ENCODE results near the gene PREB. TPM values are rescaled to one million over a fixed set of nuclear protein-coding genes. Genes with fewer than 3 reads are reported as not detected.
A peak's percentile ranks its signal among the peaks of the same experiment; 100 is the strongest.

The PREB gene, protein sequence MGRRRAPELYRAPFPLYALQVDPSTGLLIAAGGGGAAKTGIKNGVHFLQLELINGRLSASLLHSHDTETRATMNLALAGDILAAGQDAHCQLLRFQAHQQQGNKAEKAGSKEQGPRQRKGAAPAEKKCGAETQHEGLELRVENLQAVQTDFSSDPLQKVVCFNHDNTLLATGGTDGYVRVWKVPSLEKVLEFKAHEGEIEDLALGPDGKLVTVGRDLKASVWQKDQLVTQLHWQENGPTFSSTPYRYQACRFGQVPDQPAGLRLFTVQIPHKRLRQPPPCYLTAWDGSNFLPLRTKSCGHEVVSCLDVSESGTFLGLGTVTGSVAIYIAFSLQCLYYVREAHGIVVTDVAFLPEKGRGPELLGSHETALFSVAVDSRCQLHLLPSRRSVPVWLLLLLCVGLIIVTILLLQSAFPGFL
- 33.9 TPM for polyA plus RNA-seq (2013, experiment 1 of 2)
- polyA plus RNA-seq (2013, experiment 2 of 2), result 34.2 TPM

DNA sequence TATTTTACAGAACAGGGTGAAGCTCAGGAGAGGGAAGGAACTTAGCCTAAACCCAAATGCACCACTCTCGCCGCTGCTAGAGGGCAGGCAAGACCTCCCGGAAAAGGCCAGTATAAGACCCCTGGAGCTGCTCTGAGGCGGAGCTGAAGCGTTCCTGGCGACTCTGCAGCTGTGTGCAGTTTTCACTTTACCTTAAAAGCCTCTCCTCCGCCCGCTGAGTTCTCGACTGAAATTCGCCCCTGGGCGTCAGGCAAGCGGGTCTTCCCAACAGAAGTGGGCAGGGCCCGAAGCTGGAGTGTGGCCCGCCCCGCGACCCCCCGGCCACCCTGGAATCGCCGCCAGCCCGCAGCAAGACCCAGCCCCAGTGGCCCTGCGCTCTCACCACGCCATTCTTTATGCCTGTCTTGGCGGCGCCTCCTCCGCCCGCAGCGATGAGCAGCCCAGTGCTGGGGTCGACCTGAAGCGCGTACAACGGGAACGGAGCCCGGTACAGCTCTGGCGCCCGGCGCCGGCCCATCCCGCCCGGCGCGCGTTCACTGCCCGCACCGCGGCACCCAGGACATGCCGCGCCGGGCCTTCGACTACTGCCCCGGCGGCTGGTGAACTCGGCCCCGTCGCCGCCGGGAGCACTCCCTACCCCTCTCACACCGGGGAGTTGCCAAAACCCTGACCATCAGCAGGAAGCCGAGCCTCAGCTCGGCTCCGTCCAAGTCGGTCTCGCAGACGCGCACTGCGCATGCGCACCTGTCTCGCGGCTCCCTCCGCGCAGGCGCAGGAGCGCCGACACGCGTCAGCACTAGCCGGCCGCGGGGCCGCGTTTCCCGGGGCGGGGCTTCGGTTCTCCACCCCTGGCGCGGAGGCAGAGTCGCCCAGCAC lies at the start of gene PREB:
Gene PREB (minus strand): TSS at position 732 of the 876 bp plus-strand sequence. CDS start 215 bp downstream, at position 517.
- DNase-seq, result peak; percentile 97
- Histone ChIP-seq H3K18ac (ENCODE audit: low read length) (peak within 1 kb of the TSS; percentile 44), H3K23ac (ENCODE audit: low read length) (no peak within 1 kb of the TSS), H3K4me1 (ENCODE audit: control insufficient read depth, low read depth, low read length) (peaks cover 6% of the 10 kb centered on the region), H3K4me3 (ENCODE audit: low read length) (peak within 1 kb of the TSS; percentile 69), H2BK5ac (ENCODE audit: low read length) (no peak within 1 kb of the TSS), H3K27ac (ENCODE audit: low read depth, low read length) (peak within 1 kb of the TSS; percentile 10), H3K36me3 (ENCODE audit: control insufficient read depth, insufficient read depth, low read length) (peaks cover 8% of the 10 kb centered on the region), H2BK15ac (replicated peaks; ENCODE audit: low read depth) (no peak within 1 kb of the TSS), H3K27me3 (ENCODE audit: insufficient read depth, low read length, poor library complexity) (no peaks in the 10 kb centered on the region), H2AK5ac (ENCODE audit: low read length) (no peak within 1 kb of the TSS), H4K5ac (ENCODE audit: low read length) (no peak within 1 kb of the TSS), H3K56ac (ENCODE audit: low read length) (peak within 1 kb of the TSS; percentile 89), H2BK120ac (ENCODE audit: low read depth, low read length) (no peak within 1 kb of the TSS), H3K9ac (ENCODE audit: low read length) (peak within 1 kb of the TSS; percentile 85), H3K4ac (ENCODE audit: low read depth, low read length) (no peak within 1 kb of the TSS), H3K79me1 (ENCODE audit: low read length) (peaks cover 10% of the 10 kb centered on the region), H4K8ac (ENCODE audit: low read depth, low read length) (no peak within 1 kb of the TSS), H3K4me2 (ENCODE audit: low read length) (peak within 1 kb of the TSS; percentile 93), H3K79me2 (ENCODE audit: control insufficient read depth, insufficient read depth, low read length) (peaks cover 11% of the 10 kb centered on the region)
- WGBS (ENCODE audit: extremely low coverage, insufficient coverage, low lambda C conversion rate), result no CpG with 5 or more reads among the region's 86 CpGs

DNA sequence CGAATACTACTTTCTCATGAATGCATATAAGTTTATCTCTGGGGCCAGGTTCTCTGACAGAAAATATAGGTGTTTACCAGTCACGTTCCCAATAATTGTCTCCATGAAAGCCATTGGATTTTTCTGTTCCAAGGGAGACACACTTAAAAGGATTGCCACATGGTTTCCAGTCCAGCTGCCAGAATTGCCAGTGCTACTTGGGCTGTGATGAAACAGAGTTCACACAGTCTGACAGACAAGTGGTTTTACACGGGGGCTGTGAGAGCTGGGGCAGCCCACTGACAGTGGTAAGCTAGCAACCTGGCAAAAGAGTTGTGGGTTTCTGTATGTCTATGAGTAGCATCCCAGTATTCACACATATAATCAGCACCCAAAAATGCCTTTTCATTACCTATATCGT lies 49.7 kb upstream of the PREB start:
- no peaks in the 10 kb centered on the region for H3K36me3 ChIP-seq (ENCODE audit: control insufficient read depth, insufficient read depth, low read length)

DNA sequence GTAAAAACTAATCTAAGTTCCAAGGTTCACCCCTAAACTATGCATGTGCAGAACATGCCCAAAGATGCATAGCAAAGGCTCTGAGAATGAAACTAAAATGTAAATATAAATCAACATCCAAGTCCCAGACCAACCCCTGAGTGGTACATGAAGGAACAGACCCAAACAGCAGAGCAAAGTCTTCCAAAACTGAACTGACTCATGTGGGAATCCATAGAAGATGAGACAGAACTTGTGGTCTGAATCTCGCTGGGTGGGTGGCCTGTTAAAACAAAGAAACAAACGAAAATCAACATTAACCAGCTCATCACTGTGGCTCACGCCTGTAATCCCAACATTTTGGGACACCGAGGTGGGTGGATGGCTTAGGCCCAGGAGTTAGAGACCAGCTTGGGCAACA lies 47.9 kb upstream of the PREB start:
- no peak overlapping the region for H3K4me2 ChIP-seq (ENCODE audit: low read length)
- no peak overlapping the region for H3K9ac ChIP-seq (ENCODE audit: low read length)
- H4K5ac ChIP-seq (ENCODE audit: low read length), result no peak overlapping the region
- H3K56ac ChIP-seq (ENCODE audit: low read length), result no peak overlapping the region
- no peak for DNase-seq
- H3K18ac ChIP-seq (ENCODE audit: low read length), result no peak overlapping the region
- H3K23ac ChIP-seq (ENCODE audit: low read length), result no peak overlapping the region
- no peaks in the 10 kb centered on the region for H3K36me3 ChIP-seq (ENCODE audit: control insufficient read depth, insufficient read depth, low read length)
- WGBS (ENCODE audit: extremely low coverage, insufficient coverage, low lambda C conversion rate), result no CpG with 5 or more reads among the region's 4 CpGs
- H2BK15ac ChIP-seq (replicated peaks; ENCODE audit: low read depth), result no peak overlapping the region
- no peak overlapping the region for H4K8ac ChIP-seq (ENCODE audit: low read depth, low read length)
- H3K4ac ChIP-seq (ENCODE audit: low read depth, low read length), result no peak overlapping the region
- H3K79me1 ChIP-seq (ENCODE audit: low read length), result no peaks in the 10 kb centered on the region
- H2AK5ac ChIP-seq (ENCODE audit: low read length), result no peak overlapping the region
- no peaks in the 10 kb centered on the region for H3K79me2 ChIP-seq (ENCODE audit: control insufficient read depth, insufficient read depth, low read length)
- no peak overlapping the region for H2BK5ac ChIP-seq (ENCODE audit: low read length)
- H3K27ac ChIP-seq (ENCODE audit: low read depth, low read length), result no peak overlapping the region
- no peaks in the 10 kb centered on the region for H3K27me3 ChIP-seq (ENCODE audit: insufficient read depth, low read length, poor library complexity)
- H3K4me3 ChIP-seq (ENCODE audit: low read length), result no peak overlapping the region
- no peak overlapping the region for H2BK120ac ChIP-seq (ENCODE audit: low read depth, low read length)
- H3K4me1 ChIP-seq (ENCODE audit: control insufficient read depth, low read depth, low read length), result no peaks in the 10 kb centered on the region

More for the DNA sequence above, 49.7 kb upstream of the PREB start:
- no peak overlapping the region for H3K18ac ChIP-seq (ENCODE audit: low read length)
- no peaks in the 10 kb centered on the region for H3K79me2 ChIP-seq (ENCODE audit: control insufficient read depth, insufficient read depth, low read length)
- H2AK5ac ChIP-seq (ENCODE audit: low read length), result no peak overlapping the region
- no peak overlapping the region for H3K4ac ChIP-seq (ENCODE audit: low read depth, low read length)
- H3K4me3 ChIP-seq (ENCODE audit: low read length), result no peak overlapping the region
- no peaks in the 10 kb centered on the region for H3K4me1 ChIP-seq (ENCODE audit: control insufficient read depth, low read depth, low read length)
- no peak overlapping the region for H2BK5ac ChIP-seq (ENCODE audit: low read length)
- H4K8ac ChIP-seq (ENCODE audit: low read depth, low read length), result no peak overlapping the region
- H3K79me1 ChIP-seq (ENCODE audit: low read length), result no peaks in the 10 kb centered on the region
- no peaks in the 10 kb centered on the region for H3K27me3 ChIP-seq (ENCODE audit: insufficient read depth, low read length, poor library complexity)
- no peak overlapping the region for H3K56ac ChIP-seq (ENCODE audit: low read length)
- H2BK120ac ChIP-seq (ENCODE audit: low read depth, low read length), result no peak overlapping the region
- H3K27ac ChIP-seq (ENCODE audit: low read depth, low read length), result no peak overlapping the region
- no peak overlapping the region for H3K4me2 ChIP-seq (ENCODE audit: low read length)
- H2BK15ac ChIP-seq (replicated peaks; ENCODE audit: low read depth), result no peak overlapping the region
- H3K9ac ChIP-seq (ENCODE audit: low read length), result no peak overlapping the region
- H3K23ac ChIP-seq (ENCODE audit: low read length), result no peak overlapping the region
- H4K5ac ChIP-seq (ENCODE audit: low read length), result no peak overlapping the region
- no peak for DNase-seq
- WGBS (ENCODE audit: extremely low coverage, insufficient coverage, low lambda C conversion rate), result no CpG with 5 or more reads among the region's 4 CpGs

DNA sequence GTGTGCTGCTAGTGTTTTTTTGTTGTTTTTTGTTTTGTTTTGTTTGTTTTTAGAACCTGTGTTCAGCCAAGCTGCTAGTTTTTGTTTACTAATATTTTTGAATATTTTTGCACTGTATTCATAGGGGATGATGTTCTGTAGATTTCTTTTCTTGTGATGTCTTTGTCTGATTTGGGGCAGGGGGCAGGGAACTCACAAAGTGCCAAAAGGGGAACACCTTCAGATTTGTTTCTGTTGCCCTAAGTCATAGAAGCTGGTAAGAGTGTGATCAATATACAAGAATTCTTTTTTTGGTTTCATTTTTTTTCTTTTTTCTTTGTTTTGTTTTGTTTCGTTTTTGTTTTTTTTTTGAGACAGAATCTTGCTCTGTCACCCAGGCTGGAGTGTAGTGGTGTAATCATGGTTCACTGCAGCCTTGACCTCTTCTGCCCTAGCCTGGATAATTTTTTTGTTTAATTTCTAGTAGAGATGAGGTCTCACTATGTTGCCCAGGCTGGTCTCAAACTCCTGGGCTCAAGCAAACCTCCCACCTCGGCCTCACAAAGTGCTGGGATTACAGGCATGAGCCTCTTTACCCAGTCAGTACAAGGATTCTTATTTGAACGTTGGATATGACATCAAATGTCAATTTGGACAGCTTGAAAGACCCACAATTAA lies 45.0 kb upstream of the PREB start:
- Histone ChIP-seq H3K4me1 (ENCODE audit: control insufficient read depth, low read depth, low read length) (no peaks in the 10 kb centered on the region), H3K23ac (ENCODE audit: low read length) (no peak overlapping the region), H2BK5ac (ENCODE audit: low read length) (no peak overlapping the region), H3K27me3 (ENCODE audit: insufficient read depth, low read length, poor library complexity) (no peaks in the 10 kb centered on the region), H3K4ac (ENCODE audit: low read depth, low read length) (no peak overlapping the region), H3K27ac (ENCODE audit: low read depth, low read length) (no peak overlapping the region), H4K8ac (ENCODE audit: low read depth, low read length) (no peak overlapping the region), H3K18ac (ENCODE audit: low read length) (no peak overlapping the region), H3K4me3 (ENCODE audit: low read length) (no peak overlapping the region), H3K56ac (ENCODE audit: low read length) (no peak overlapping the region), H3K4me2 (ENCODE audit: low read length) (no peak overlapping the region), H3K79me2 (ENCODE audit: control insufficient read depth, insufficient read depth, low read length) (no peaks in the 10 kb centered on the region), H2BK120ac (ENCODE audit: low read depth, low read length) (no peak overlapping the region), H3K9ac (ENCODE audit: low read length) (no peak overlapping the region), H3K79me1 (ENCODE audit: low read length) (no peaks in the 10 kb centered on the region), H3K36me3 (ENCODE audit: control insufficient read depth, insufficient read depth, low read length) (no peaks in the 10 kb centered on the region), H2BK15ac (replicated peaks; ENCODE audit: low read depth) (no peak overlapping the region), H2AK5ac (ENCODE audit: low read length) (no peak overlapping the region), H4K5ac (ENCODE audit: low read length) (no peak overlapping the region)
- WGBS (ENCODE audit: extremely low coverage, insufficient coverage, low lambda C conversion rate), result no CpG with 5 or more reads among the region's 3 CpGs
- DNase-seq, result no peak

DNA sequence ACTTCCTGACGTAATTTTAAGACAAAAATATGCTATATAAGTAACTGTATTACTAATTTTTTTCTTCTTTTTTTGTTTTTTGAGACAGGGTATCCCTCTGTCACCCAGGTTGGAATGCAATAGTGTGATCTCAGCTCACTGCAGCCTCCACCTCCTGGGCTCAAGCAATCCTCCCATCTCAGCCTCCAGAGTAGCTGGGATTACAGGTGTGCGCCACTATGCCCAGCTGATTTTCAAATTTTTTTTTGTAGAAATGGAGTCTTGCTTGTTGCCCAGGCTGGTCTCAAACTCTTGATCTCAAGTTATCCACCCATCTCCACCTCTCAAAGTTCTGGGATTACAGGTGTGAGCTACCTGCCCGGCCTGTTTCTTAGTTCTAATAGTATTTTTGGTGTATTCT lies 44.0 kb upstream of the PREB start:
- no CpG with 5 or more reads among the region's 3 CpGs for whole genome bisulfite sequencing (ENCODE audit: extremely low coverage, insufficient coverage, low lambda C conversion rate)
- H3K4me2 ChIP-seq (ENCODE audit: low read length), result no peak overlapping the region
- H3K36me3 ChIP-seq (ENCODE audit: control insufficient read depth, insufficient read depth, low read length), result no peaks in the 10 kb centered on the region
- H3K79me2 ChIP-seq (ENCODE audit: control insufficient read depth, insufficient read depth, low read length), result no peaks in the 10 kb centered on the region
- no peaks in the 10 kb centered on the region for H3K27me3 ChIP-seq (ENCODE audit: insufficient read depth, low read length, poor library complexity)
- H3K56ac ChIP-seq (ENCODE audit: low read length), result no peak overlapping the region
- H3K27ac ChIP-seq (ENCODE audit: low read depth, low read length), result no peak overlapping the region
- H3K23ac ChIP-seq (ENCODE audit: low read length), result no peak overlapping the region
- no peaks in the 10 kb centered on the region for H3K79me1 ChIP-seq (ENCODE audit: low read length)
- no peak overlapping the region for H2BK120ac ChIP-seq (ENCODE audit: low read depth, low read length)
- no peaks in the 10 kb centered on the region for H3K4me1 ChIP-seq (ENCODE audit: control insufficient read depth, low read depth, low read length)
- no peak overlapping the region for H3K4ac ChIP-seq (ENCODE audit: low read depth, low read length)
- H4K8ac ChIP-seq (ENCODE audit: low read depth, low read length), result no peak overlapping the region
- no peak overlapping the region for H3K18ac ChIP-seq (ENCODE audit: low read length)
- no peak overlapping the region for H2AK5ac ChIP-seq (ENCODE audit: low read length)
- DNase-seq, result no peak
- no peak overlapping the region for H2BK5ac ChIP-seq (ENCODE audit: low read length)
- no peak overlapping the region for H4K5ac ChIP-seq (ENCODE audit: low read length)
- H3K9ac ChIP-seq (ENCODE audit: low read length), result no peak overlapping the region
- H2BK15ac ChIP-seq (replicated peaks; ENCODE audit: low read depth), result no peak overlapping the region
- no peak overlapping the region for H3K4me3 ChIP-seq (ENCODE audit: low read length)
